Testis (tissue), 2 donors: ENCODE results near the gene OR6J1.

Experiments
- CTCF ChIP-seq, 3 experiments: fragments of 450-650 bp in 2 of 3; fragments of 200-600 bp in 1 of 3; sonication (generic) in 1 of 3; IDR thresholded peaks; one replicate each; pipeline ENCODE4 v1.5.1; 2016 to 2019; ENCODE audit warnings: antibody characterized with exemption in 3 of 3, mild to moderate bottlenecking in 2 of 3, moderate library complexity in 1 of 3
- POLR2A ChIP-seq: fragments of 450-650 bp; IDR thresholded peaks from one replicate; pipeline ENCODE4 v1.6.1; 2017; ENCODE audit warnings: antibody characterized with exemption, mild to moderate bottlenecking, moderate library complexity

GRCh38 chr14:22588526-22589095, 55.5 kb downstream of the OR6J1 start:
- TF ChIP-seq CTCF (IDR thresholded peaks at IDR 0.05) (no peak), POLR2A (no peak)
